ENCODE results near the gene DNAJC15.
"Not testable (repeated sequence)": the region's sequence is repeated elsewhere in the genome, so short reads cannot be mapped to it uniquely, and the experiment has no call there.

The DNAJC15 gene

DNA sequence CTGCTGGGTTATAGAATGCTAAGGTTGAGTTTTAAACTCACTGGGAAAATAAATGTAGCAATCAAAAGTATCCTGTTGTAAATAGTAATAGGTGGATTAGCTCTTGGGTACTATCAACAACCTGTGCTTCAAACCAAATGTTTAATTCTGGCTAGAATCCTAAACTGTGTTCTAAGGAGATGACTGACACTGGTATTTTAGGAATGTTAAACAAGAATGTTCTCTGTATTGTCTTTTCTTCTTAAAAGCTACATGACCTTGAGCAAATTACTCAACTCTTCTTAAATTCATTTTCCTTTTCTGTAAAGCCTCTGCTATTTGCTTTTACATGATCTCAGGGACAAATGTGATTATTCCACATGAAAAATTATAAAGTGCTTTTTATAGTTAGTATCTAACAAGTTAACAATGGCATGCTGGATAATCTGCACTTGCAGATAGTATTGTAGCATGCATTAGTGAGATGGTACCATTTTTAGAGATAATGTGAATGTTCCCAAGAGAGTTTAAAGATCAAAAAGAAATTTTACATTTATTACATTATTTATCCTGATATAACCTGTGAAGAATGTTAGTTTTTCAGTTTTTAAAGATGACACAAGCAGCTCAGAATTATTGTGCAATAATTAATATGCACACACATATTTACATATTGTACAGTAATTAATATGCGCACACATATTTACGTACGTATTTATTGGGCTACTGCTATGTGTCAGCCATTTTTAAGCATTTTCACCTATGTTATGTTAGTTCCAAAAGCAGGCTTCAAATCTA lies 17.7 kb upstream of the DNAJC15 start:
- DNase-seq: no peak

DNA sequence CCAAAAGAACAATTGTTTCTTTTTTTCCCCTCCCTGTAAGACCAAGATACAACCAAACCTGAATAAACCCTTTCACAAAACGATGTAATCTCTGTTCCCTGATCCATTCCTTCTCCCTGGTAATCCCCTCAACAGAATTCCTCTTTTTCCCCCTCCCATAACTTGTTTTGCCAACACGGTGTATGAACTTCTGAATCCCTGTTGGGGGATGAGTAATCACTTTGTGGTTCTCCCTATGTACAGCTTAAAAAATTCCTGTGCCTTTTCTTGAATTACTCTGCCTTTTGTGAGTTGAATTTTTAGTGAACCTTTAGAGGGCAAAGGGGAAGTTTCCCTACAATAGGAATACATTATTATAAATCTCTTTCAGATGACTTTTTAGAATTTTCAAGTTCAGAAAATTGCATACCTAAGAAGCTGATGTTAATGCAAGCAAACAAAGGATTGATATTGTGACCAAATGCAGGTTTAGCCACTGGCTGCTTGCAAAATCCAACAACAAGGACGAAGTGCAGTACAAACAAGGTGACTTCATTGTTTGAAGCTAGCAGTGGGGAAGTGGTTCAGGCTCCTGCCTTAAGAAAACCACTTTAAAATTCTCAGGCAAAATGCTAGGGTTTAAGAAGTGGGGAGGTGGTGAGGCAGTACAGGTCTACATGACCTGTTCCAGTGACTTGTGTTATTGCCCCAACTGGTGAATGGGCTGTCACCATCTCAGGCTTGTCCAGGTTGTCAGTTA lies 16.3 kb upstream of the DNAJC15 start:
- no peak for DNase-seq

DNA sequence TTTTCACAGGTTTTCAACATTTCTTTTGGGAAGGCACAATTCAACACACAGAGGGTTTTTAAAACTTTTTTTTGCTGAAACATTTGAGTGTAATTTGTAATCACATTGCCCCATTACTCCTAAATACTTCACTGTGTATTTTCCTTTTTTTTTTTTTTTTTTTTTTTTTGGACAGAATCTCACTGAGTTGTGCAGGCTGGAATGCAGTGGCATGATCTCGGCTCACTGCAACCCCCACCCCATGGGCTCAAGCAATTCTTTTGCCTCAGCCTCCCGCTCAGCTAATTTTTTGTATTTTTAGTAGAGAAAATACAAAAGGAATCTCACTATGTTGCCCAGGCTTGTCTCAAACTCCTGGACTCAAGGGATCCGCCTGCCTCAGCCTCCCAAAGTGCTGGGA lies 14.8 kb upstream of the DNAJC15 start:
- no peak for DNase-seq

DNA sequence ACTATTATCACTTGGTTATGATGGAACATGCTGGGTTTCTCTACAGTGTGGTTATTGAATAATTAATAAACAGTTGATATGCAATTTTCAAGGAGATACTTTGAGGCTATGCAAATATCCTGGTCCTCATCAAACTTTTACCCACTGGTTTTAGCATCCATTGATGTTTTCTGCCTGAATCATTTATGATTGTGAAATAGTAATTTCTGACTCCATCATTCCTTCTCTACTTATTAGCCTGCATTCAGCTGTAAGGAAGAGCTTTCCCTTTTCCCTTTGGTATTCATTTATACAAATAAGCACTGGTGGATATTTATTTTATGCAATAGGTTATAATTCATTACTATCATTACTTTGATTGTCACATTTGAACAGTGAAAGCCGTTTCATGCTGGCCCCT lies 13.9 kb upstream of the DNAJC15 start:
- DNase-seq: no peak

DNA sequence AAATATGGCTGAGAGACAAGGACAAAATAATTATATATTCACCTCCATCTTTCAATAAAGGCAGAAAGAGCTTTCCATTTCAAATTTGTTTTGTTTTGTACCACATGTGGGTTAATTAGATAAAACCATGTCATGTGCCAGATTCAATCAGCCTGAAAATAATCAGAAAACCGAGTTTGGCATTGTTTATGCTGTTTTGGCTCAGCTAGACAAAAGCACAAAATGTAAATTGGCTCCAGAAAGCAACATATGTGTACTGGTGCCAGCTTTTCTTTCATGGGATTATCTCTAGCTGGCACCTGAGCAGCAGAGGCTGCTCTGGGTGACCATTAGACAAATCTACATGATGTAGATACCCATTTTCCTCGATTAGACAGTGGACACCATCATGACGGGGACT lies 9.2 kb upstream of the DNAJC15 start:
- no peak for DNase-seq

DNA sequence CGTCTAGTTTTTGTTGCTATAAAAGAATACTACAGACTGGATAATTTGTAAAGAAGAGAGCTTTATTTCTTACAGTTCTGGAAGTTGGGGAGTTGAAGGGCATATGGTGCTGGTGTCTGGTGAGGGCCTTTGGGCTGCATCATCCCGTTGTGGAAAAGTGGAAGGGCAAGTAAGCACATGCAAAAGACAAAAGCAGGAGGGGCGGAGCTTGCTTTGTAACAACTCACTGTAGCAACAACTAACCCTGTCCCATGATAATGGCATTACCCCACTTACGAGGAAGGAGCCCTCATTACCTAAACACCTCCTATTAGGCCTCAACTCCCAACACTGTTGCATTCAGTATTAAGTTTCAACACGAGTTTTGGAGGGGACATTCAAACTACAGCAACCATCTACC lies 7.2 kb upstream of the DNAJC15 start:
- DNase-seq: no peak

DNA sequence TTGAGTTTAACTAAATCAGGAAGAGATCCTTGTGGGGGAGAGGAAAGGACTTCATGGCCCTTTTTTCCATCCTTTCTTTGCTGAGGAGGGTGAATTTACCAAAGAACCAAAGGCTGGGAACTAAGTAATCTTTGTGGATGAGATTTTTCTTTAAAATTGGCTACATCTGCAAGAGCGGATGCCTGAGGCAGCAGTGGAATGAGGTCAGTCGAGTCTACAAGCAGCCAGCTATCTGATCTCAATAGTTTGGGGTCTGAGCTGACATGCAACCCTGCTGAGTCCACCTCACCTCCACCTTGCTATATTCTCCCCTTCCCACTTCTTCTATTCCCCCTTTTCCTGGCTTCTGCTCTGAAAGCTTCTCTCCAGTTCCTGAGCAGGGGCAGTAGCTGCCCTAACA lies 3.6 kb upstream of the DNAJC15 start:
- DNase-seq: no peak

DNA sequence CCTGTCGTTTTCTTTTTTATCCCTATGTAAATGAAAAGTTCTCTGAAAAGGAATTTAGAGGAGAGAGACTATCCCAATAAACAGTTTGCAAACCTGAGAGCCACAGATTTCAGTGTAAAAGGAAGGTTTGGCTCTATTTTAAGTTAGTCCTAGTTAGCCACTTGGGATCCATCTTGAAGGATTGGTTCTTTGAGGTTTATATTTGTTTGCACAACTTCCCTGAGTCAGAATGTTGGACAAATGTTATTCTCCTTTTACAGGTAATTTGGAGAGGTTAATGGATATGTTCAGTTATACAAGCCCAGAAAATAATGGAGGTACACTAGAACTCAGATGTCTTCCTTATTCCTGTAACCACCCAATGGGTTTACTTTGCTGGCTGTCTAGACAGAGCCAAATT lies 2.6 kb upstream of the DNAJC15 start:
- no peak for DNase-seq

DNA sequence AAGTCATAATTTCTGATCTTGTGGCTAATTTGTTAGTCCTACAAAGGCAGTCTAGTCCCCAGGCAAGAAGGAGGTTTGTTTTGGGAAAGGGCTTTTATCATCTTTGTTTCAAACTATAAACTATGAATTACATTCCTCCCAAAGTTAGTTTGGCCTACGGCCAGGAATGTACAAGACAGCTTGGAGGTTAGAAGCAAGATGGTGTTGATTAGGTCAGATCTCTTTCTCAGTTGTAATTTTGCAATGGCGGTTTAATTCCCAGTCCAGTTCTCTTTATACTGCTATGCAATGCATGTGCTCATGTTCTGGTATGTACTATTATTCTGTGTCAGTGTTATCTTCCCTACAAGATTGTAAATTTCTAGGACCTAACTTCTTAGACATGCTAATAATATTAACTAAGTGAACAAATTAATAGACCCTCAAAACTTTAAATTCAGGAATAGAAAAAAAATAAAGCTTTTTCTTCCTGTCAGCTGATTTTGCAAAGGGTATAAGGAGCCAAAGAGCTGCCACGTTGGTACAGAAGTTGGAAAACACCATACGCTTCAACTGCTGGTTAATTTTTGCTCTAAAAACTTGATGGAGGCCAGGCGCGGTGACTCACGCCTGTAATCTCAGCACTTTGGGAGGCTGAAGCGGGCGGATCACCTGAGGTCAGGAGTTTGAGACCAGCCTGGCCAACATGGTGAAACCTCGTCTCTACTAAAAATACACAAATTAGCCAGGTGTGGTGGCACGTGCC lies 1.3 kb upstream of the DNAJC15 start:
- no peak for DNase-seq

DNA sequence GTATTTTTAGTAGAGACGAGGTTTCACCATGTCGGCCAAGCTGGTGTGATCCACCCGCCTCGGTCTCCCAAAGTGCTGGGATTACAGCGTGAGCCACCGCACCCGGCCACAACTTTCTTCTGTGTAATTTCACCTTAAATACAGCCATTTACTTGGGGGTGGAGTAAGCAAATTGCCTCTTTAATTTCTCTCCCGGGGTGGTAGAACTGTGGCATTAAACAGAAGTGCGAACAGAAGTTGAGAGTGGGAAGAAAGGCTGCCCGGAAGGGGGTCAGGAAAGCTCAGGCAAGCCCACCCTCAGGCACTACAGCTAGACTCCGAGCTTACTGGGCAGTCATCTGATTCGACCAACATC lies 475 bp upstream of the DNAJC15 start:
- DNase-seq: no peak

DNA sequence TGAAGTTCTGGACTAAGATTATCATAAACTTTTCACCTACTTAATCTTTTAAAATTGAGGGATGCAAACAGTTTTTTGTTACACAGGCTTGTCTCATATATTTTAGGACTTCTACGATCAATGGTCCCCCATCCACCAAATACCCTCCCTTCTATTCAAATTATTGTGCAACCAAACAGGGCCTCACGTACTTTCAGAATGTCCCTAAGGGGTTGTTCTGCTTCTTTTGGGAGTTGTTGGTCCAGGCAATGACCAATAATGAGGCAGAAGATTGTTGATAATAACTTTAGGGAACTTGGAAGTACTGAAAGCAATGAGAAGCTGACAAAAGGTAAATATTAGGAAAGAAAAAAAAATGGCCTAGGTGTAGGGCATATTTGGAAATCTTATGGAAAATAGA lies 2.9 kb downstream of the DNAJC15 start:
- no peak for DNase-seq

DNA sequence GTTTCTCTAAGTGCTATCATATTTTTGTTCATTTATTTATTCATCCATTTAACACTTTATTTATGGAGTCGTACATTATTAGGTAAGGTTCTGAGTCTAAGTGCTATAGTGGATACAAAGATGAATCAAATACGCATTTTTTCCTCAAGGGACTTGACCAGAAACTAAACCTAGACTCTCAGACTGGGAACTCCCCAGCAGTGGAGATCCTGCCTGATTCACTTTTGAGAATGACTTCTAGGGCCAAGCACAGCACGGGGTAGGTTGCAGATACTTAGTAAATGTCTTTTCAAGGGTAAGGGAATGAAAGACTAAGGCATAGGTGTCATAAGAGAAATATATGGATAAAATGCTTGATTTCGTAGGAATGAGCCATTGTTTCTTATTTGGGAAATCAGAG lies 7.2 kb downstream of the DNAJC15 start:
- no peak for DNase-seq

DNA sequence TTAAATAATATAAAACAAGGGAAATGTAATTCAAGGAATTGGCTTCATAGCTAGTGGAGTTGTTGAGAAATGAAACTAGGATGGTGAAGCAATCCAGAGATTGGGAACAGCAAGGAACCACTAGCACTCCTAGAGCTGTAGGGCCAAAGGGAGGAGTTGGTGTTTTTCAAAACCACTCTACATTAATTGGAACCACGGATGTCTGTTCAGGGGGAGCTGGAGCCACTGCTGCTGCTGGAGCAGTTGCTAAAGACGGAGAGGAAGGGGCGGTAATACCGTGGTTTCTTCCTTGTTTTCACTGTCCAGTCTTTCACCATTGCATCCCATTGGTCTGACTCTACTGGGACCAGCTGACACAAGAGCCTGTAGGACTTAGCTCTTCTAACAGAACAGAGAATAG lies 8.5 kb downstream of the DNAJC15 start:
- no peak for DNase-seq

DNA sequence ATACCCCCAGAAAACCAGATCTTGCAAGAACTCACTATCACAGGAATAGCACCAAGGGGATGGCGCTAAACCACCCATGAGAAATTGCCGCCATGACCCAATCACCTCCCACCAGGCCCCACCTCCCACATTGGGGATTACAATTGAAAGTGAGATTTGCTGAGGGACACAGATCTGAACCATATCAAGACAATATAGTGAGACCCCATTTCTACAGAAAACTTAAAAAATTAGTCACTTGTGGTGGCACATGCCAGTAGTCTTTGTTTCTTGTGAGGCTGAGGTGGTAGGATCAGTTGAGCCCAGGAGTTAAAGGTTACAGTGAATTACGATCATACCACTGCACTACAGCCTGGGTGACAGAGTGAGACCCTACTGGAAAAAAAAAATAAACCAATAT lies 9.7 kb downstream of the DNAJC15 start:
- DNase-seq: no peak

DNA sequence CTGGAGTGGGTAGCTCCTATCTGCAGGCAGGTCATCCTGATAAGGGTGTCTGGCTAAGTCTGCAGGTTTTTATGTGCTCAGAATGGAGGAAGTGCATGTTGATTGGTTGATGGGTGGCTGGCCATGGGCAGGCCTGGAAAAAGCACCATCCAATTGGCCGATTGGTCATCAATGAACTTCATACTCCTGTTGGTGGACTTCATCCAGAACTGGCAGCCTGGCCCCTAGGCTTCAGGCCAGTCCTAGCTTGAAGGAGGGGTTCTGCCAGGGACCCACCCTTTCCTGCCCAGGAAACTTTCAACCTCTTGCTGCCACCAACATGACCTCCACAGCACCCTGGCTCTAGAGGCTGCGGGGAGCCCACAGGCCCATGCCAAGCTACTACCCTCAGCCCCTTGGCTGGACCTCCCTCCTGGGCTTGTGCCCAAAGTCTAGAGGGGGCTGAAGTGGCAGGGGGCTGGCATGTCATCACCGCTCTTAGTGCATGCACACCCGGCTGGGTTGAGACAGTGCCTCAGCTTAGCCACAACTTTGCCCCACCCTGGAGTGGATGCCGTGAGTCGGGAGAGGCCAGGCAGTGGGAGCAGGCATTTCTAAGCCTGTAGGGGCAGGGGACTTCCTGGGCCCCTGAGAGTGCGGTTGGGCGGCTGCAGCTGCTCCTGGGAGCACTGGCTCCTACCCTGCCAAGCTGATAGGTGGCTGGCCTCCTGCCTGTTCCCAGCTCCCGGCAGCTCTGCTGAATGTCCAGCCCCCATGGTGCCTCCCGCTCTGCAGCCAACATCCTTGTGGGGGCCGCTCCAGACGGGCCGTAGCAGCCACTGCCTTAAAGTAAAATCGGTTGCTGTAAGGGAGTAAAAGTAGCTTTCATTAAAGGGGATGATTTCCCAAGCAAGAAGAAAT lies 13.2 kb downstream of the DNAJC15 start:
- no peak for DNase-seq

DNA sequence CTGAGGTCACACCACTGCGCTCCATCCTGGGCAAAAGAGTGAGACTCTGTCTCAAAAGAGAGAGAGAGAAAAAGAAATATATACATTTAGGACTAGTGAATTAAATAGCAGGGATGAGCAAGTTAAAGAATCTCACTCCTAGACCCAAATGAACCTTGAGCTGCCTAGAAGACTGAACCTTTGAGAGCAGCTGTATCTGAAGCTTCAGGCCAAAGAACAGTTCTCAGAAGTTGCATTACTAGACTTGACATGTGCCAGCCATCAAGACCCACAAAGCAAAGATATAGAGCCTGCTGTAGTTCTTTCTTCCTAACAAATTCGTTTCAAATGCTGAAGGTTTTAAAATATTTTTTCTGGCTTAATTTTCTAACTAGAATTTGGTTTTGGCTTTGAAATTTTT lies 16.6 kb downstream of the DNAJC15 start:
- DNase-seq: no peak

DNA sequence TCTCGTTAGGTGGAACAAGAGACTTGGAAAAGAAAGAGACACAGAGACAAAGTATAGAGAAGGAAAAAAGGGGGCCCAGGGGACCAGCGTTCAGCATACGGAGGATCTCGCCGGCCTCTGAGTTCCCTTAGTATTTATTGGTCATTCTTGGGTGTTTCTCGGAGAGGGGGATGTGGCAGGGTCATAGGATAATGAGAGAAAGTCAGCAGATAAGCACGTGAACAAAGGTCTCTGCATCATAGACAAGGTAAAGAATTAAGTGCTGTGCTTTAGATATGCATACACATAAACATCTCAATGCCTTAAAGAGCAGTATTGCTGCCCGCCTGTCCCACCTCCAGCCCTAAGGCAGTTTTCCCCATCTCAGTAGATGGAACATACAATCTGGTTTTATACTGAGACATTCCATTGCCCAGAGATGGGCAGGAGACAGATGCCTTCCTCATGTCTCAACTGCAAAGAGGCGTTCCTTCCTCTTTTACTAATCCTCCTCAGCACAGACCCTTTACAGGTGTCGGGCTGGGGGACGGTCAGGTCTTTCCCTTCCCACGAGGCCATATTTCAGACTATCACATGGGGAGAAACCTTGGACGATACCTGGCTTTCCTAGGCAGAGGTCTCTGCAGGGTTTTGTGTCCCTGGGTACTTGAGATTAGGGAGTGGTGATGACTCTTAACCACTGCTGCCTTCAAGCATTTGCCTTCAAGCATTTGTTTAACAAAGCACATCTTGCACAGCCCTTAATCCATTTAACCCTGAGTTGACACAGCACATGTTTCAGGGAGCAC lies 17.4 kb downstream of the DNAJC15 start:
- DNase-seq: not testable (repeated sequence)

DNA sequence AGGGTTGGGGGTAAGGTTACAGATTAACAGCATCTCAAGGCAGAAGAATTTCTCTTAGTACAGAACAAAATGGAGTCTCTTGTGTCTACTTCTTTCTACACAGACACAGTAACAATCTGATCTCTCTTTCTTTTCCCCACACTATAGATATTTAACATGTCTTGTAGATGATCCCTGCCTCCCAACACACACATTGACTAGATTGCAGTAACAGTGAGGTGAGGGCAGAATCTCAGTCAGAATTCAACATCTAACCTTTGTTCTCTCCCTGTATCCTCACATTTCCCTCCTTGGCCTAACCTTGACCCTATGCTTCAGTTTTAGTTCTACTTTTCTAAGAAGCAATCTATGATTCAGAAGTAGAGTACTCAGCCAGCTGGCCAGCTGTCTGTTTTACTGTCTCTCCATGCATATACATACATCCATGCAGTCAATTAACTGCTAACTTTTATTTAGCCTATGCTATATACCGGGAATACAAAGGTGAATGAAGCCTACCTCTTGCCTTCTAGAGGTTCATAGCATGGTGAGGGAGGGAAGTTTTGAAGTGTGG lies 18.1 kb downstream of the DNAJC15 start:
- DNase-seq: no peak

DNA sequence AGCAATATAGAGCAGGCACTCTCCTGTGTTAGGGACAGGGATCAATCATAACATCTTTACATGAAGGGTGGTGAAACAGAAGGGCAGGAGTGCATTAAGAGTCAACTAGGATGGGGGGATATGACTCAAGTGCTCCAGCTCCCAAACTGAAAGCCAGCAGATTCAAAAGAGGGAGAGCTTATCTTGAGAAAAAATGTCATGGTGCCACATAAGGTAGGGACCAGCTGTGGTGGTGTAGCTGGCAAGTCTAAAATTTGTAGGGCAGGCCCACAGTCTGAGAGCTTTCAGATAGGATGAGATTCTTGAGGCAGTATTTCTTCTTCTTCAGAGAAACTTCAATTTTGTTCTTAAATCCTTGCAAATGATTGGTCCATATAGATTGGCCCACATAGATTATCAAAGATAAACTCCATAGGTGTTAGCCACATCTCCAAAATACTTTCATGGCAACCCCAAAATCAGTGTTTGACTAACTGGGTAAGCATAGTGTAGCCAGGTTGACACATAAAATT lies 19.1 kb downstream of the DNAJC15 start:
- no peak for DNase-seq

DNA sequence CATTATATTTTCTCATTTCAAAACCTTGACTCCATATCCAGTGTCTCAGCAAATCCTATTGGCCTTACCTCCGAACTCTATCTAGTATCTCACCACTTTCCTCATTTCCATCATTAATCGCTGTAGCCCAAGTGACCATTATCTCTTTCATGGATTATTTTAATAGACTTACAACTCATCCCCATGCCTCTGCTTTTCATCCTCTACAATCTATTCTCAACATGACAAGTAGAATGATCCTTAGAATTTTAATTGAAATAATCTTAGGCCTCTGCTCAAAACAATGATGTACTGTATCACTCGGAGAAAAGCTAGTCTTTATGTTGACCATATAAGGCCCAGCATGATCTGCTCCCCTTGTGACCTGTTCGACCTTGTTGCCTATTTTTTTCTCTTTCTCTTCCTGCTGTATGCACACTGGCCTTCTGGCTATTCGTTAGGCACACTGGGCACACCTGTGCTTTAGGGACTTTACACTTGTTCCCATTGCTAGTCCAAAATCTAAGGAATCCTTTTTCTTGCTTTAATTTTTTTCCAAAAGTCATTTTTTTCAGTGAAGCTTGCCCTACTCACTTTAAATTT lies 21.4 kb downstream of the DNAJC15 start:
- DNase-seq: no peak

DNA sequence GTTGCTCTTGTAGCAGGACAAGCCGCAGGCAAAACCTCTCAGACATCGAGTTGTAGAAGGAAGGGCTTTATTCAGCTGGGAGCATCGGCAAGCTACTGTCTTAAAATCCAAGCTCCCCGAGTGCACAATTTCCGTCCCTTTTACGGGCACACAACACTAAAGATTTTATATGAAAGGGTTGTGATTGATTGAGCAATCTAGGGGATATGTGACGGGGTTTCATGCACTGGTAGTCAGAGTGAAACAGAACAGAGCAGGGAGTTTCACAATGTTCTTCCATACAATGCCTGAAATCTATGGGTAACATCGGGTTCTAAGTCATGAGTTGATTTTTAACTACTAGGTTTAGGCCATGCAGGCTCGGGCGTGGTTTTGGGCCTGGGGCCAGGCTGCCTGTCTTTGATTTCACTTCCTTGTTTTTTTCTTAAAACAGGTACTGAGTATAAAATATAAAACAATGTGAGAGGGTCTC lies 22.0 kb downstream of the DNAJC15 start:
- DNase-seq: not testable (repeated sequence)

Measured in NCI-H510A treated with DMSO at 0.1 percent for 48 hours (cell line).